SU-DHL-6 (cell line): ENCODE results near the gene POGLUT2.

Experiments
- EZH2phosphoT487 ChIP-seq: fragments of 200-600 bp; sonication (generic), shearing (Covaris generic); conservative IDR thresholded peaks from 2 replicates; pipeline ENCODE4 v1.6.1; 2018; ENCODE audit warnings: mild to moderate bottlenecking, antibody characterized with exemption, low read length, moderate library complexity, mixed read lengths
- TF ChIP-seq, protein P1 (sequence below): fragments of 200-600 bp; sonication (generic); IDR thresholded peaks from one replicate; pipeline ENCODE4 v1.5.1; 2017; ENCODE audit warnings: antibody characterized with exemption, mild to moderate bottlenecking, low read length, moderate library complexity; ENCODE audit not compliant: insufficient read depth, poor library complexity, severe bottlenecking

DNA sequence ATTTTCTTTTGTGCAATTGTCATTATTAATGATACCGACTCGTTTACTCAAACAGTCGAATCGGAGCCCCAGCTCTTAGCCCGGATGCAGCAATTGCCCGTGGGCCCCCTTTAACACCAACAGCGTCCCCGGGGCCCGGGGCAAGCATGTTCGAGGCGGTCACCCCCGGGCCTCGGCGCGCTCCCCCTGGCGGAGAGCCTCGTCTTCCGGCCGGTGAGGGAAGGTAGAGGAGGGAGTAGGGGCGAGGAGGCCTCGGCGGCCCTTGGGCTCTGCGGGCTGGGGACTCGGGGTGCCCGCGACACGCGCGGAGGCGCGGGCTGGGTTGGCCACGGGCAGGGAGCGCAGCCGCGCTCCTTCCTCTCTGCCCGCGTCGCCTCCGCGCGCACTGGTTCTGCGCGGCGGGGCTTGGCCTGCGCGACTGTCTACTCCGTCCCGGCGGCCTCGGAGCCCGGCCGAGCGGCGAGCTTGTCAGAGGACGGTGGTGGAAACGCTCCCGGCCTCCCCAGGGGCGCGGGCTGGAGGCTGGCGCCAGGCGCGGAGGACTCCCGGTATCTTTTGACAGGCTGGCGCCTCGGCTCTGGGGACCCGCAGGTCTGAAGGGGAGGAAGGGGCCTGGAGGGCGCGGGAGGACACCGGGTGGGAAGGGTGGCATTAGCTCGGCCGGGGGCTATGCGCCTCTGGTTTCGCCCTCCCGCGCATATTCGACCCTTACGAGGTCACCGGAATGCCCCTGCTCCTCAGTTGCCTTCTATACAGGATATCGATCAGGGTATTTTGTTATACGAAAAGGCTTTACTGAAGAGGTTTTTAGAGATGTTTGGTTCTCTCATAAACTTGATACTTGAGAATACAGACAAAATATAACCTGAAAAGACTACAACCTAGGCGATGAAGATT is 1.6 kb upstream of the POGLUT2 start:
- TF ChIP-seq, protein P1, sequence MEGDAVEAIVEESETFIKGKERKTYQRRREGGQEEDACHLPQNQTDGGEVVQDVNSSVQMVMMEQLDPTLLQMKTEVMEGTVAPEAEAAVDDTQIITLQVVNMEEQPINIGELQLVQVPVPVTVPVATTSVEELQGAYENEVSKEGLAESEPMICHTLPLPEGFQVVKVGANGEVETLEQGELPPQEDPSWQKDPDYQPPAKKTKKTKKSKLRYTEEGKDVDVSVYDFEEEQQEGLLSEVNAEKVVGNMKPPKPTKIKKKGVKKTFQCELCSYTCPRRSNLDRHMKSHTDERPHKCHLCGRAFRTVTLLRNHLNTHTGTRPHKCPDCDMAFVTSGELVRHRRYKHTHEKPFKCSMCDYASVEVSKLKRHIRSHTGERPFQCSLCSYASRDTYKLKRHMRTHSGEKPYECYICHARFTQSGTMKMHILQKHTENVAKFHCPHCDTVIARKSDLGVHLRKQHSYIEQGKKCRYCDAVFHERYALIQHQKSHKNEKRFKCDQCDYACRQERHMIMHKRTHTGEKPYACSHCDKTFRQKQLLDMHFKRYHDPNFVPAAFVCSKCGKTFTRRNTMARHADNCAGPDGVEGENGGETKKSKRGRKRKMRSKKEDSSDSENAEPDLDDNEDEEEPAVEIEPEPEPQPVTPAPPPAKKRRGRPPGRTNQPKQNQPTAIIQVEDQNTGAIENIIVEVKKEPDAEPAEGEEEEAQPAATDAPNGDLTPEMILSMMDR = peak; percentile 30
- TF ChIP-seq EZH2phosphoT487 = no peak
